Raji (cell line): ENCODE data around the gene KRTAP1-3.

Experiments
- POLR2A ChIP-seq: IDR thresholded peaks from 2 replicates; pipeline ENCODE4 v1.6.1; 2011; ENCODE audit warnings: low read depth, low read length, control low read depth; ENCODE audit not compliant: insufficient read depth

The KRTAP1-3 gene

GRCh38 chr17:40986920-40987319, 47.8 kb downstream of the KRTAP1-3 start:
- TF ChIP-seq POLR2A: no peak

GRCh38 chr17:40984226-40984625, 50.4 kb downstream of the KRTAP1-3 start, which contains the start of gene KRT40:
Gene KRT40 (minus strand): TSS chr17:40984326. CDS start chr17:40984273, 53 bp downstream.
- no peak for TF ChIP-seq POLR2A
